Measurements from ENCODE around the gene GRID2IP.
"Not testable (repeated sequence)": the region's sequence is repeated elsewhere in the genome, so short reads cannot be mapped to it uniquely, and the experiment has no call there.

The GRID2IP gene

GRCh38 chr7:6551016-6551511 is at the start of gene GRID2IP:
Gene GRID2IP (minus strand): TSS chr7:6551461. CDS start chr7:6551436, 25 bp downstream.
- DNase-seq = no peak

- DNase-seq = no peak
These were observed 48.8 kb upstream of the GRID2IP start for GRCh38 chr7:6600093-6600492.

DNA sequence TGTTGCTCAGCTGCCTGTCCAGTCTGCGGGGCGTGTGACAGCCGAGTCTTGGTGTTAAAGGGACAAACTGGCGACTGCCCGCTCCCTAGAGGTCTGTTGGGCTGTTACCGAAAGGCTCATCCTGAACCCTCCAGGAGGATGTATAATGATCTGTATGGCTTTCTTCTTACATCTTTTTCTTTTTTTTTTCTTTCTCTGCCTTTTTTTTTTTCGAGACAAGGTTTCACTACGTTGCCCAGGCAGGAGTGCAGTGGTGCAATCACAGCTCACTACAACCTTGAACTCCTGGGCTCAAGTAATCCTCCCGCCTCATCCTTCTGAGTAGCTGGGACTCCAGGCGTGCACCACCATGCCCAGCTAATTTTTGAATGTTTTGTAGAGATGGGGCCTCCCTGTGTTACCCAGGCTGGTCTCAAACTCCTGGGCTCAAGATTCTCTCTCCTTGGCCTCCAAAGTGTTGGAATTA is 39.4 kb upstream of the GRID2IP start:
- DNase-seq = no peak

DNA sequence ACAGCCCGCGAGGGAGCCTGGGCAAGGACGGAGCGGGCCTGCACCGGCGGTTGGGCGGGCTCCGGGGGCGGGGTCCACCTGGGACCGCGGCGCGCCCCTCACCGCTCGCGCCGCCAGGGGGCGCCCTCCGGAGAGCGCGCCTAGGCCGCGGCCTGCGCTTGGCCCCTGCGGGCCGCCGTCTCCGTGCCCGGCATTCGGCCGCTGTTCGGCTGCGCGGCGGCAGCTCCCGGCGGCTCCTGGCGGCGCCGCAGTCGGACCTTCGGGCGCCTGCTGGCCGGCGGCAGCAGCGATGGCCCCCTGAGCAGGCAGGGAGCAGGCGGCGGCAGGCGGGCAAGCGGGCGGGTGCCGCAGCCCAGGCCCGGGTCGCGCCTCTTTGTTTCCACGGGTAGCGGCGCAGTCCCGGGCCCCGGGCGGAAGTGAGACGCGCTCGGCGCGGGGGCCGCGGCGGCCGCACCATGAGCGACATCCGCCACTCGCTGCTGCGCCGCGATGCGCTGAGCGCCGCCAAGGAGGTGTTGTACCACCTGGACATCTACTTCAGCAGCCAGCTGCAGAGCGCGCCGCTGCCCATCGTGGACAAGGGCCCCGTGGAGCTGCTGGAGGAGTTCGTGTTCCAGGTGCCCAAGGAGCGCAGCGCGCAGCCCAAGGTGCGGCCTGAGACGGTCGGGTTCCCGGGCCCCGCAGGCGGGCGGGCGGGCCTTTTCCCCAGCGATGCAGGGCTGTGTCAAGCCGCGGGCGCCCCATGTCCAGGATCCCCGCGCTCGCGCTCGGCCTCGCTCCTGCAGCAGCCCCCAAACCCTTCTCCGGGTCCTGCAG is 38.8 kb upstream of the GRID2IP start, which contains the start of gene INTS15:
TSS of gene INTS15 (plus strand) at position 193 of the 816 bp plus-strand sequence. CDS start at position 456, 263 bp downstream.
- DNase-seq = peak; percentile 74

DNA sequence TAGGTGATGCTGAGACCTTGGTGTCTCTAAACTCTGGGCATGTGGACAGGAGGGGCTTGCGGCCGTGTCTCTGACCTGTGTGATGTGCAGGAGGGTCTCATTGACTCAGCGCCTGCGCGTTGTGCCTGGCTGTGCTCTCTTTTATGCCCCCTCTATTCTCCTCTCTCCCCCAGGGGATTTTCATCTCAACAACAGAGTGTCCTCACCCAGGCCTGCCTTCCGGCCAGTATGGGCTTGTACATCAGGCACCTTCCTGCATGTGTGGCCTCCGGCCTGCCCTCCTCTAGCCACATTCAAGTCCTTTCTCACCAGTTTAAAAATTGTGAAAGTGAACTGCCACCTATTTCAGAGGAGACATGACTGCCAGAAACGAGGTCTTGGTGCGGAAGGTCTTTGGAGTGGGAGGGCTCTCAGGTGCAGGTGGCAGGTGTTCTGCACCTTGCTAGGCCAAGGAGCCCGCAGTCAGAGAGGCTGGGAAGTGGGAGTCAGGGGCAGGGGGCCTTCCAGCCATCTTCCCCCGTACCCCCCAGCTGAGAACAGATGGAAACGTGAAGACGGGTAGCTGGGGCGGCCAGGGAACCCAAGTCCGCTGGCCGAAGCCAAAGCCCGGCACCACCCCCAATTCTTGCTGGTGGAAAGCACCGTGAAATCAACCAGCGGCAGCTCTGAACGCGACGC is 38.0 kb upstream of the GRID2IP start:
- DNase-seq = no peak

DNA sequence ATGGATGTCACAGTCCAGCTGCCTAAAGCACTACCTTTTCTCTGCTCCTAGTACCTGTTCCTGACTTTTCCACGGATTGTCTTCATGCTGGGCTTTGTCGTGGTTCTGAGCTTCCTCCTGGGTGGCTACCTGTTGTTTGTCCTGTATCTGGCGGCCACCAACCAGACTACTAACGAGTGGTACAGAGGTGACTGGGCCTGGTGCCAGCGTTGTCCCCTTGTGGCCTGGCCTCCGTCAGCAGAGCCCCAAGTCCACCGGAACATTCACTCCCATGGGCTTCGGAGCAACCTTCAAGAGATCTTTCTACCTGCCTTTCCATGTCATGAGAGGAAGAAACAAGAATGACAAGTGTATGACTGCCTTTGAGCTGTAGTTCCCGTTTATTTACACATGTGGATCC is 37.3 kb upstream of the GRID2IP start:
- no peak for DNase-seq

- not testable (repeated sequence) for DNase-seq
These were observed 34.6 kb upstream of the GRID2IP start for GRCh38 chr7:6585746-6586432.

GRCh38 chr7:6579446-6579845 is 28.2 kb upstream of the GRID2IP start:
- DNase-seq = no peak

- no peak for DNase-seq
These were observed 27.1 kb upstream of the GRID2IP start for GRCh38 chr7:6578114-6579084.

- peak; percentile 65 for DNase-seq
These were observed 26.3 kb upstream of the GRID2IP start, which contains the start of gene ZDHHC4 for GRCh38 chr7:6577369-6578113. Gene ZDHHC4 (plus strand): TSS chr7:6577454. CDS start chr7:6580562, 3,108 bp downstream.

- not testable (repeated sequence) for DNase-seq
These were observed 25.7 kb upstream of the GRID2IP start for GRCh38 chr7:6576867-6577368.

DNA sequence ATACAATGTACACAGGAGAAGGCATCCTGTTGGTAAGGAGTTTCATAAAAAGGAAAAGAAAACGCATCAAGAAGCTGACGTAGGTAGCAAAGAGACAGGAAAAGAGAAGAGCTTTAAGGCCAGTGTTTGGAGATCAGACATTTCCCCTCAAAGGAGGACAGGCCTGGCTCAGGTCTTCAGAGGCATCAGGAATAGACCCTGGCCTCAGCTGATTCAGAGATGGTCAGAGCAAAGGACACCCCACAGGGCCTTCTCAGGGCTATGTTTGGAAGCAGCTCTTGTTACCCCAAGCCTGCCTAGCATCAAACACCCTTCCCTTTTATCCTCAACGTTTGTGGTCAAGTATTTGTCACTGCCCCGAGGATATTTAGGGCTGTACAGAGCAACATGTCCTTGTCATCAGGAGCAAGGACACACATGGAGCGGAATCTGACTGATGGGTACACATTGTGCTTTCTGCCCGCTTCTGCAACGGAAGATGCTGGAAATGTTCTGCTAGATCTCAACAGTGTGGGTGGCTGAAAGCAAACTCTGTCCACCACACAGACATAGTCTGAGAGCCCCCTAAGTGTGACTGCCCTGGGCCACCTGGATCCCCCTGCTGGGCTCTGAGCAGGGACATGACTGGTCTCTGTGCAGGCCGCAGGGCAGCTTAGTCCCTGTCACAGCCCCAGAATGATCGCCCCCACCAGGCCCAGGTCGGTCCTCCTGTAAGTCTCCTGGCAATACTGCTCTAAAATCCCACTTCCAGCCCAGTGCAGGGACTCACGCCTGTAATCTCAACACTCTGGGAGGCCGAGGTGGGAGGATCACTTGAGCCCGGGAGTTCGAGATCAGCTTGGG is 25.0 kb upstream of the GRID2IP start:
- DNase-seq = no peak

GRCh38 chr7:6575281-6576023 is 24.2 kb upstream of the GRID2IP start:
- no peak for DNase-seq

DNA sequence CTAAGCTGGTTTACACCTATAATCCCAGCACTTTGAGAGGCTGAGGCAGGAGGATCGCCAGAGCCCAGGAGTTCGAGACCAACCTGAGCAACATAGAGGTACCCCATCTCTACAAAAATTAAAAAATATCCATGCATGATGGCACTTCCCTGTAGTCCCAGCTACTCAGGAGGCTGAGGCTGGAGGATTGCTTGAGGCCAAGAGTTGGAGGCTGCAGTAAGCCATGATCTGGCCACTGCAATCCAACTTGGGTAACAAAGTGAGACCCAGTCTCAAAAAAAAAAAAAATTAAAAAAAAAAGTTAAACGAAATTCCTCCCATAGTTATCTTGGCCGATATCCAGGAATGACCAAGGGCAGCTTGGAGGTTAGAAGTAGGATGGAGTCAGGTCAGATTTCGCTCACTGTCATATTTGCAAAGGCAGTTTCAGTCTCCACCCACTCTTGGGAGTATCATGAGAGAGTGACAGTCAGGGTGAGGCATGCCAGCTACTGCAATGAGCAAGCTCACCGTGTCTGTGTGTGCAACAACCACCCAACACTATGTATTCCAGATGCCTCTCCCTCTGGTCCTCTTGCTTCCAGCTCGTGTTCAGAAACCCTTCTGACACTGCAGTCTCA is 20.0 kb upstream of the GRID2IP start:
- no peak for DNase-seq

GRCh38 chr7:6567886-6568285 is 16.6 kb upstream of the GRID2IP start:
- no peak for DNase-seq

DNA sequence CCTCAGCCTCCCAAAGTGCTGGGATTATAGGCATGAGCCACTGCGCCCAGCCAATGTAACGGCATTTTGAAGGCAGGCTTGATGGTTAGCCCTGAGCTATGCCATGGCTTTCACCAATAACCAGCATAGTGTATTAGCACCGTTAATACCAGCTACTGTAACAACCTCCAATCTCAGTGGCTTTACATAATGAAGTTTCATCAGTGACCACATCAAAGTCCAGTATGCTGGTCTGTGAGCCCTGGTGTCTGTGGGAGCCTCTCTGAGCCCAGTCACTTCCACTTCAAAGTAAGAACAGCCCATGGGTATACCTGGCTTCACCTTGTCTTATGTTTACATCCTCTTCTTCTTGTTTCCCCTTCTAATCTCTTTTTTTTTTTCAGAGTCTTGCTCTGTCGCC is 14.4 kb upstream of the GRID2IP start:
- DNase-seq = no peak

DNA sequence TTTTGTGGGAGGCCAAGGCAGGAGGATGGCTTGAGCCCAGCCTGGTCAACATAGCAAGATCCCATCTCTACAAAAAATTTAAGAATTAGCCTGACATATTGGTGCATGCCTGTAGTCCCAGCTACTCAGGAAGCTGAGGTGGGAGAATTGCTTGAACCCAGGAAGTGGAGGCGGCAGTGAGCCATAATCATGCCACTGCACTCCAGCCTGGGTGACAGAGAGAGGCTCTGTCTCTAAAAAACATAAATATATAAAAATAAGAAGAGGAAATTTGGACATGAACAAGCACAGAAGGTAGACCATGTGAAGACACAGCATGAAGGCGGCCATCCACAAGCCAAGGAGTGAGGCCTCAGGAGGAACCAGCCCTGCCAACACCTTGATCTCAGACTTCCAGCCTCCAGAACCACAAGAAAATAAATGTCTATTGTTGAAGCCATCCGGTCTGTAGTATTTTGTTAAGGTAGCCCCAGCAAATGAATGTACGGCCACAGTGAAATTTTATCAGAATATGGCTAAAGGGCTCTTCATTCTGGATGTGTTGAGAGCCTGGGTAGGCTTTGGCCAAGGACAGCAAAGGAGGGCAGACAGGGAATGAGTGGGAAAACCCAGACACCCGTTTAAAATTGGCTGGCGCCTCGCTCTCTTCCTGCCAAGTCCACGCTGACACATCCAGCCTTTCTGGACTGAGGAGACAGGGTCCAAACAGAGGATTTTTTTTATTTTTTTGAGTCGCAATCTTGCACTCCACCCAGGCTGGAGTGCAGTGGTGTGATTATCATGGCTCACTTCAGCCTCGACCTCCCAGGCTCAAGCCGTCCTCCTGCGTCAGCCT is 12.9 kb upstream of the GRID2IP start:
- DNase-seq = no peak

DNA sequence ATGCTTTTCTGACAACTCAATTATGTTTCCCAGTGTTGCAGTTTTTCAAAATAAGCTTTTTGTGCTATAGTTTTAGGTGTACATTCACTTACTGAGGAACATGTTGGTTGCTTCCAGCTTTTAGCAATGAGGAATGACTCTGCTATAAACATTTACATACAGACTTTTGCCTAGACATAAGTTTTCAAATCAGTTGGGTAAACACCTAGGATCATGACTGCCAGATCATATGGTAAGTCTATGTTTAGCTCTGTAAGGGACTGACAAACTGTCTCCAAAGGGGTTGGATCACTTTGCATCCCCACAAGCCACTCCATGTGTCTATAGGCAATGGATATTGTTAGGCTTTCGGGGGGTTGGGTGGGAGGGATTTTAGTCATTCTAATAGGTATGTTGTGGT is 10.8 kb upstream of the GRID2IP start:
- DNase-seq = no peak

Measured in T1000 (cell line).